ENCODE data around the gene UPP1. TPM values are rescaled to one million over a fixed set of nuclear protein-coding genes. Genes with fewer than 3 reads are reported as not detected.

UPP1 gene
- total RNA-seq, result 10 to 100 TPM; 46.9 to 48.2 TPM

DNA sequence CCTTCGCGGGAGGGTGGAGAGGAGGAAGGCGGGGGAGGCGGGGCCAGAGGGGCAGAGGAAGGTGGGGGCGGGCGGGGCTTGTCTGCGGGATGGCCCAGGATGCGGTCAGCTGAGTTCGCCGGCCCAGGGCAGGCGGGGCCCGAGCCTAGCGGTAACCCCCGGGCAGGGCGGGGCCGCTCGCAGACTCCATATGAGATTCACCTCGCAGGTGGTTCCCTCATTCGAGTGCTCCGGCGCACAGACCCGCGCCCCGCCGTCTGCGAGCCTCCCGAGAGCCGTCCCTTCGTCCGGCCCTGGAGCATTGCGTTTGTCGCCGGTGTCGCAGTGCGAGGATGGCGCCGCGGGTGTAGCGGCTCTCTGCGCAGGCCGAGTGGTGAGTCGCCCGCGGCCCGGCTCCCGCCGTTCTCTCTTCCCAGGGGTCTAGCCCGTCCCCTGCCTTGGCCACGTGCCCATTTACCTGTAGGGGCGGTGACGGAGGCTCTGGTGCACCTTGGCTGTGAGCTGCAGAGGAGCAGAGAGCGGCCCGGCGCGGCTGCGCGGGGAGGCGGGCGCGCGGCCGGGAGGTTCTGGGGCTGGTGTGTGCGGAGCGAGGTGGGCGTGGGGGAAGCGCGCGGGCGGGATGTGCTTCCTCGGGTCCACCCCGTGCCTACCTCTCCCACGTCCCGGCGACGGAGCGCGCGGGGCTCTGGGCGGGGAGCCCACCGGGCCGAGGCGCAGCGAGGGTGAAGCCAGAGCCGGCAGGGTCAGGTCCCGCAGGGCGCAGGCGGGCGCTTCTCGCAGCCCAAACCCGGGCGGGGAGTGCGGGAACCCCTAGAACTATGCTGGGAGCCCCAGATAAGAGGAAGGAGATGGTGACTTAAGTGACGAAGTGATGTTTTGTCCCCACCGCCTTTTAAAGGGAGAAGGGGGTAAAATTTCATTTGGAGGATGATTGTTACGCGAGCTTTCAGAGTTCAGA, at the start of gene UPP1:
Gene UPP1 (plus strand): TSS at position 220 of the 958 bp plus-strand sequence. CDS start 5,519 bp downstream, outside the sequence.
- peaks cover 27% of the 10 kb centered on the region for H3K36me3 Mint-ChIP-seq (ENCODE audit: low read depth)

DNA sequence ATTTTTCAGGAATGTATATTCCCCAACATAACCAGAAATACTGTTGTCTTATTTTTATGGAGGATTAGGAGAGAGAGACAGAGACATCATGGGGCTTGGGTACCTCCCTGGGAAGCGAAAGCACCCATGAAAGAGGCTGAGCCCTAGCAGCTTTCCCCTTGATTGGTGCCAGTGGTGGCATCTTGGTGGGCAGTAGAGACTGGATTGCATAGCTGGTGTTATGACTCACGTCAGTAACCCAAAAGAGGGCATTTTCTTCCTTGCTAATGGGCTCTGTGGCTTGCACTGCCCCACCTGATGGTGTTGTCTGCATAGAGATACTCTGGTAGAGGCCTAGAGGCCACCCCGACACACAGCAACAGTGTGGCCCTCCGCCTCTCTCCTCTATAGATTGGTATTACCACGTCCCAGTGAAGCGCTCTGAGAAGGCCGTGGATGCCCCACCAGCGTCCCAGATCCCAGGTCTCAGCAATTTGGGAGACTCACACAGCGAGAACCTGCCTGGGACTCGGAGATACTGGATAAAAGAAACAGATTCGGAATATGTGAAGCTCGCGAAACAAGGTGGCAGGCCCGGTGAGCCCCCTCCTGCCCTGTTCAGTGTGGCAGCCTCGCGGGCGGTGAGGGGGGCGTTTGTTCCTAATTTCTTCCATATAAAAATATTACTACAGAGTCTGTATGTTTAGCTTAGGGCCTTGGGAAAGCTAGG, 48.0 kb upstream of the UPP1 start:
- H3K27me3 Mint-ChIP-seq (ENCODE audit: low read depth), result peaks cover 16% of the 10 kb centered on the region
- no peaks in the 10 kb centered on the region for H3K9me3 Mint-ChIP-seq
- no peaks in the 10 kb centered on the region for H3K36me3 Mint-ChIP-seq (ENCODE audit: low read depth)
- no peak overlapping the region for H3K4me3 Mint-ChIP-seq
- CTCF ChIA-PET, result interaction anchor here (1.4 kb wide), 1 partner anchor 69 kb away, joined by 5 read pairs; no protein-coding TSS in a partner anchor
- DNase-seq, result no peak
- no peak overlapping the region for H3K27ac Mint-ChIP-seq
- intact Hi-C loops (cut with micrococcal nuclease), result loop anchor here (1.0 kb wide), 2 partner anchors 44 to 49 kb away; no protein-coding TSS in a partner anchor
- peaks cover 27% of the 10 kb centered on the region for H3K4me1 Mint-ChIP-seq (ENCODE audit: low read depth)

More for the DNA sequence above, at the start of gene UPP1:
- no peaks in the 10 kb centered on the region for H3K9me3 Mint-ChIP-seq
- H3K27ac Mint-ChIP-seq, result peak within 1 kb of the TSS; percentile 92
- CTCF ChIA-PET, result interaction anchor here (1.2 kb wide), 1 partner anchor 98 kb away, joined by 6 read pairs; no protein-coding TSS in a partner anchor
- peak; percentile 91 for DNase-seq
- no peaks in the 10 kb centered on the region for H3K27me3 Mint-ChIP-seq (ENCODE audit: low read depth)
- H3K4me1 Mint-ChIP-seq (ENCODE audit: low read depth), result peaks cover 77% of the 10 kb centered on the region
- intact Hi-C loops (cut with micrococcal nuclease), result loop anchor here (1.0 kb wide), 3 partner anchors 8 to 110 kb away; partner anchors contain the start of gene HUS1
- peak within 1 kb of the TSS; percentile 84 for H3K4me3 Mint-ChIP-seq

- H3K9me3 Mint-ChIP-seq, result no peaks in the 10 kb centered on the region
- no peaks in the 10 kb centered on the region for H3K36me3 Mint-ChIP-seq (ENCODE audit: low read depth)
- H3K4me1 Mint-ChIP-seq (ENCODE audit: low read depth), result peaks cover 29% of the 10 kb centered on the region
- CTCF ChIA-PET, result interaction anchor here (1.4 kb wide), 1 partner anchor 69 kb away, joined by 5 read pairs; no protein-coding TSS in a partner anchor
- H3K27me3 Mint-ChIP-seq (ENCODE audit: low read depth), result peaks cover 11% of the 10 kb centered on the region
- H3K27ac Mint-ChIP-seq, result peak overlapping the region; percentile 62
- H3K4me3 Mint-ChIP-seq, result no peak overlapping the region
- DNase-seq, result no peak
- intact Hi-C loops (cut with micrococcal nuclease), result loop anchor here (1.0 kb wide), 2 partner anchors 44 to 49 kb away; no protein-coding TSS in a partner anchor
Measured at GRCh38 chr7:48041653-48041970, 47.5 kb upstream of the UPP1 start.

DNA sequence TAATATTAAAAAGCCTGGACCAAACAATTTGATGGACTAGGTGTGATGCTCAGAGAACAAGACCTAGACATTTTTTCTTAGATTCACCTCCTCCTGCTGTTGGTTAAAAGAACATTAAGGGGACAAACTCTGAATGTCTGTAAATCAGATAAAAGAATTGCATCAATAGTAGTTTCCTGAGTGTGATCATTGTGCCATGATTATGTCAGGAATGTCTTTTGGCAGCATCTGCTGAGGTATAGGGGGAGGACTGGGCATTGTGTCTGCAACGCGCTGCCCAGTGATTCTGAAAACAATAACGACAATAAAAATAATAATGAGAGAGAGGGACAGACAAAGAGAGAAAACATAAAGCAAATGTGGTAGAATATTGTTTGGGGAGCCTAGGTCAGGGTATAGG, 46.8 kb upstream of the UPP1 start:
- Mint-ChIP-seq H3K4me3 (no peak overlapping the region), H3K9me3 (no peaks in the 10 kb centered on the region), H3K27ac (no peak overlapping the region), H3K4me1 (ENCODE audit: low read depth) (peaks cover 32% of the 10 kb centered on the region), H3K27me3 (ENCODE audit: low read depth) (peaks cover 5% of the 10 kb centered on the region), H3K36me3 (ENCODE audit: low read depth) (no peaks in the 10 kb centered on the region)
- CTCF ChIA-PET, result interaction anchor here (0.6 to 1.4 kb wide), 2 partner anchors 61 to 68 kb away, joined by 4 to 5 read pairs; no protein-coding TSS in a partner anchor
- no peak for DNase-seq
- intact Hi-C loops (cut with micrococcal nuclease), result no loop called here

- Mint-ChIP-seq H3K4me1 (ENCODE audit: low read depth) (peaks cover 32% of the 10 kb centered on the region), H3K27ac (no peak overlapping the region), H3K4me3 (no peak overlapping the region), H3K9me3 (no peaks in the 10 kb centered on the region), H3K36me3 (ENCODE audit: low read depth) (no peaks in the 10 kb centered on the region), H3K27me3 (ENCODE audit: low read depth) (peaks cover 3% of the 10 kb centered on the region)
- intact Hi-C loops (cut with micrococcal nuclease), result no loop called here
- CTCF ChIA-PET, result interaction anchor here (0.6 kb wide), 1 partner anchor 60 kb away, joined by 4 read pairs; no protein-coding TSS in a partner anchor
- no peak for DNase-seq
Measured at GRCh38 chr7:48042636-48043035, 46.4 kb upstream of the UPP1 start.

DNA sequence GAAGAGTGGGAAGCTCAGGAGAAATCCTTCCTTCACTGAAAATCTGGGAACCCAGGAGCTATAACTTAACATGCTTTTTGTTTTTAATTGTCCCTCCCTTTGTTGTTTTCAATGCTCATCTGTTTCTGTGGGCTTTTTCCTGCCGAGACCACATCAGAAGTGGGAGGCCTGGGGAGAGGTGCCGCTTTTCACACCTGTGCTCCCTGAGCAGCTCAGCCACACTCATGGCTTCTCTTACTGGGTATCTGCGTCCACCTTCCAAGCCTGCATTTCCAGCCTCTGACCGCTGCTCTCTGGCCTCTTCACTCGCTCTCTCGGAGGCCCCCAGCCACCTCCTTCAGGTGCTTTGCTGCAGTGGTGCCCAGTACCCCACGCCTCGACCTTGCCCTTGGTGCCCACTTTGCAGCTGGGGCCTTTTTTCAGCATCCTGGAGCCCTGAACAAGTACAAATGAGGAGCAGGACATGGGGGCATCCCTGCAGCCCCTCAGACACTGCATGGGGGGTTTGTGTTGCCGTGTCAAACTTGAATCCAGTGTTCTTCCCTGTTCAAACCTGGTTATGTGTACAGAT, 43.8 kb upstream of the UPP1 start:
- intact Hi-C loops (cut with micrococcal nuclease), result no loop called here
- CTCF ChIA-PET, result interaction anchor here (0.8 kb wide), 1 partner anchor 65 kb away, joined by 3 read pairs; no protein-coding TSS in a partner anchor

GRCh38 chr7:48046458-48046857, 42.6 kb upstream of the UPP1 start:
- CTCF ChIA-PET, result no interaction called here
- H3K36me3 Mint-ChIP-seq (ENCODE audit: low read depth), result no peaks in the 10 kb centered on the region
- no peak overlapping the region for H3K27ac Mint-ChIP-seq
- peak; percentile 43 for DNase-seq
- intact Hi-C loops (cut with micrococcal nuclease), result no loop called here
- H3K27me3 Mint-ChIP-seq (ENCODE audit: low read depth), result no peaks in the 10 kb centered on the region
- H3K4me1 Mint-ChIP-seq (ENCODE audit: low read depth), result peaks cover 24% of the 10 kb centered on the region
- H3K4me3 Mint-ChIP-seq, result no peak overlapping the region
- H3K9me3 Mint-ChIP-seq, result no peaks in the 10 kb centered on the region

More for the DNA sequence above, 43.8 kb upstream of the UPP1 start:
- Mint-ChIP-seq H3K27ac (no peak overlapping the region), H3K9me3 (no peaks in the 10 kb centered on the region), H3K4me1 (ENCODE audit: low read depth) (peaks cover 32% of the 10 kb centered on the region), H3K36me3 (ENCODE audit: low read depth) (no peaks in the 10 kb centered on the region), H3K4me3 (no peak overlapping the region), H3K27me3 (ENCODE audit: low read depth) (no peaks in the 10 kb centered on the region)
- no peak for DNase-seq

DNA sequence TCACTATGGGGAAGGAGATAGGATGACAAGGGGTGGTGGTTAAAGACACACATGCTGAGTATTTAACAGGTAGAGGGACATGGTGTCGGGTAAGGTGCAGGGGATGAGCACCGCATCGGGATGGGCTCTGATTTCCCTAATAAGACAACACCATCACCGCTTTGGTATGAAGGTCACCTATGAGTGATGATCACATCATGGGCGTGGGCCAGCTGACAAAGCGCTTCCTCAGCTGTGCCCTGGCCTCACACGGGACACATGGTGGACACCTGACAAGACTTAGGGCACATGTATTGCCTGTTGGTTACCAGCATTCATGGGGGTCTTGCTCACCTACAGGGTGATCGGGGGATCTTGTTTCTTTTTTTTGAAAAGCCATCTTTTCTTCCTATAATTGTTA, 41.0 kb upstream of the UPP1 start:
- no peaks in the 10 kb centered on the region for H3K9me3 Mint-ChIP-seq
- no peaks in the 10 kb centered on the region for H3K27me3 Mint-ChIP-seq (ENCODE audit: low read depth)
- no peak for DNase-seq
- H3K27ac Mint-ChIP-seq, result no peak overlapping the region
- intact Hi-C loops (cut with micrococcal nuclease), result no loop called here
- H3K4me3 Mint-ChIP-seq, result no peak overlapping the region
- CTCF ChIA-PET, result no interaction called here
- no peaks in the 10 kb centered on the region for H3K36me3 Mint-ChIP-seq (ENCODE audit: low read depth)
- peaks cover 16% of the 10 kb centered on the region for H3K4me1 Mint-ChIP-seq (ENCODE audit: low read depth)

DNA sequence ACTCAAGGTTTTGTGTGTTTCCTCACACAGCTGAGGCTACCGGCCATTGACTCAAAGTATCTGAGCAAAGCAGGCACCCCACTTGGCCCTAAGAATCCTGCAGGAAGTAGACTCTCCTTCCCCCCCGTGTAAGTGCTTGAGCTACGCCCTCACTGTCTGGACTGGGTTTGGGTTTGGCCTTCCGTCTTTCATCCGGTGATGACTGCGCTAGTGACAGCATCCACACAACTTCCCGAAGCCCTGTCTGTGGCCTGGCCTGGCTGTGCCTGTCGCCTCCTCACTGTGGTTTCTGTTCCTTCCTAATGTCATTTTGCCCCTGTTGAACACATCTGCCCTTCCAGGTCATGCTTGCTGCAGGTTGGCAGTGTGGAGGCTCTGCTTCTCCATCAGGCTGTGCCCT, 39.2 kb upstream of the UPP1 start:
- no peak overlapping the region for H3K27ac Mint-ChIP-seq
- CTCF ChIA-PET, result no interaction called here
- peaks cover 16% of the 10 kb centered on the region for H3K4me1 Mint-ChIP-seq (ENCODE audit: low read depth)
- DNase-seq, result no peak
- H3K27me3 Mint-ChIP-seq (ENCODE audit: low read depth), result no peaks in the 10 kb centered on the region
- no peaks in the 10 kb centered on the region for H3K9me3 Mint-ChIP-seq
- H3K4me3 Mint-ChIP-seq, result no peak overlapping the region
- intact Hi-C loops (cut with micrococcal nuclease), result no loop called here
- no peaks in the 10 kb centered on the region for H3K36me3 Mint-ChIP-seq (ENCODE audit: low read depth)

GRCh38 chr7:48052748-48053147, 36.3 kb upstream of the UPP1 start:
- no peaks in the 10 kb centered on the region for H3K4me1 Mint-ChIP-seq (ENCODE audit: low read depth)
- no peaks in the 10 kb centered on the region for H3K27me3 Mint-ChIP-seq (ENCODE audit: low read depth)
- H3K36me3 Mint-ChIP-seq (ENCODE audit: low read depth), result peaks cover 2% of the 10 kb centered on the region
- CTCF ChIA-PET, result no interaction called here
- intact Hi-C loops (cut with micrococcal nuclease), result no loop called here
- H3K4me3 Mint-ChIP-seq, result no peak overlapping the region
- no peak overlapping the region for H3K27ac Mint-ChIP-seq
- H3K9me3 Mint-ChIP-seq, result peaks cover 2% of the 10 kb centered on the region
- DNase-seq, result no peak

- CTCF ChIA-PET, result interaction anchor here (0.9 kb wide), 1 partner anchor 54 kb away, joined by 3 read pairs; no protein-coding TSS in a partner anchor
- intact Hi-C loops (cut with micrococcal nuclease), result no loop called here
- H3K36me3 Mint-ChIP-seq (ENCODE audit: low read depth), result peaks cover 2% of the 10 kb centered on the region
Measured at GRCh38 chr7:48053736-48054135, 35.3 kb upstream of the UPP1 start.

GRCh38 chr7:48058990-48059389, 30.1 kb upstream of the UPP1 start:
- Mint-ChIP-seq H3K27ac (no peak overlapping the region), H3K27me3 (ENCODE audit: low read depth) (no peaks in the 10 kb centered on the region), H3K9me3 (peaks cover 10% of the 10 kb centered on the region), H3K4me1 (ENCODE audit: low read depth) (no peaks in the 10 kb centered on the region), H3K4me3 (no peak overlapping the region), H3K36me3 (ENCODE audit: low read depth) (peaks cover 5% of the 10 kb centered on the region)
- CTCF ChIA-PET, result interaction anchor here (0.7 kb wide), 1 partner anchor 43 kb away, joined by 3 read pairs; no protein-coding TSS in a partner anchor
- intact Hi-C loops (cut with micrococcal nuclease), result no loop called here
- no peak for DNase-seq

More at GRCh38 chr7:48053736-48054135, 35.3 kb upstream of the UPP1 start:
- Mint-ChIP-seq H3K27me3 (ENCODE audit: low read depth) (no peaks in the 10 kb centered on the region), H3K9me3 (peaks cover 4% of the 10 kb centered on the region), H3K27ac (no peak overlapping the region), H3K4me3 (no peak overlapping the region), H3K4me1 (ENCODE audit: low read depth) (no peaks in the 10 kb centered on the region)
- no peak for DNase-seq

Measured in activated naive CD4-positive, alpha-beta T cell treated with anti-CD3 and anti-CD28 coated beads for 36 hours (primary cell).